Nephron (organoid): Measurements from ENCODE around the gene SMARCC1.
"Not testable (repeated sequence)": the region's sequence is repeated elsewhere in the genome, so short reads cannot be mapped to it uniquely, and the experiment has no call there.

ENCODE experiments used
- H3K27ac Mint-ChIP-seq, 3 experiments: 2 replicates each; pipeline ENCODE4 v1.8.0; 2020; ENCODE audit warnings: mixed read lengths in 3 of 3, mild to moderate bottlenecking in 2 of 3, moderate library complexity in 1 of 3
- H3K27me3 Mint-ChIP-seq: 2 replicates; pipeline ENCODE4 v1.8.0; 2021; ENCODE audit warnings: low read depth, mild to moderate bottlenecking, moderate library complexity, mixed read lengths
- H3K36me3 Mint-ChIP-seq: 2 replicates; pipeline ENCODE4 v1.8.0; 2020; ENCODE audit warnings: low read depth, mixed read lengths
- H3K4me1 Mint-ChIP-seq: 2 replicates; pipeline ENCODE4 v1.8.0; 2020; ENCODE audit warnings: mixed read lengths
- H3K4me3 Mint-ChIP-seq, 3 experiments: 2 replicates each; pipeline ENCODE4 v1.8.0; 2020; ENCODE audit warnings: mild to moderate bottlenecking in 3 of 3, mixed read lengths in 3 of 3, moderate library complexity in 2 of 3
- H3K9me3 Mint-ChIP-seq: 2 replicates; pipeline ENCODE4 v1.8.0; 2020; ENCODE audit warnings: mixed read lengths
- TF ChIP-seq, protein P1 (sequence below), 3 experiments: fragments of 200-600 bp; sonication (generic); IDR thresholded peaks; one replicate each; pipeline ENCODE4 v1.5.0; 2021; ENCODE audit warnings: antibody characterized with exemption in 3 of 3; ENCODE audit not compliant: unreplicated experiment in 3 of 3

The SMARCC1 gene

DNA sequence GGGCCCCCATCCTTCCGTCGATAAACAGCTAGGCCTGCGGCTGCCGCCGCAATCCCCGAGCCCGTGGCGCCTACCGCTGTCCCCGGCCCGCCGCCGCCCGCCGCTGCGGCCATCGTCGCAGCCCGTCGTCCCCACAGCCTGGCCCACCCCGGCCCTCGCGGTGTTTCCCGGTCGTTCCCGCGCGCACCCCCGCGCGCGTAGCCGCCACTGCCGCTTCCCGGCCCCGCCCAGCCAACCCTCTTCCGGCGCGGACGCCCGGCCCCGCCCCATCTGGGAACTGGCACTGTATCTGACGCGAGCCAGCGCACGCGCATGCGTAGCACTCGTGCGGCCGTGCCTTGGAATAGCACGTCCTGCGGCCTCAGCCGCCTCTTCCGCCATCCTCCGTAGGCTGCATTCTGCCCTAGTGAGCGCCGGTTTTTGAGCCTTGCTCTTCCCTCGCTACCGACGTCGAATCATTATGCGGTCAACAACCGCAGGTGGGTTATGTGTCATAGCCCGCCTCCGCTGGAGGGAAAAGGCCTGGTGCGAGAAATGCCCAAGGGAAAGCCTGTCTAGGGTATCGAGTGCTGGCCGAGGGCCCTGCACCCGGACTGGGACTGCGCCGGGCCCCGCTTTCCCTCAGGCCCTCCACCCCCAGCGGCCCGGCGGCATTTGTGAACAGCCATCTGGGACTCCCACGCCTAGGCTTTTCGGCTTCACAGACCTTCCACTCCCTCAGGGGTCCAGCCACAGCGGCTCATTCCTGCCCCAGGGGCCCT lies at the start of gene SMARCC1:
Gene SMARCC1, minus strand, starts transcription at position 209 of the 761 bp plus-strand sequence. Its CDS starts 96 bp downstream, at position 113.
- Mint-ChIP-seq H3K36me3 (no peaks in the 10 kb centered on the region), H3K4me1 (peaks cover 17% of the 10 kb centered on the region)

GRCh38 chr3:47829482-47829881 lies 47.8 kb upstream of the SMARCC1 start:
- peaks cover 21% of the 10 kb centered on the region for H3K4me1 Mint-ChIP-seq
- not testable (repeated sequence) for H3K9me3 Mint-ChIP-seq, H3K27ac Mint-ChIP-seq, H3K27me3 Mint-ChIP-seq, H3K4me3 Mint-ChIP-seq
- H3K36me3 Mint-ChIP-seq, result peaks cover 63% of the 10 kb centered on the region

More for the DNA sequence above, at the start of gene SMARCC1:
- Mint-ChIP-seq H3K27me3 (no peaks in the 10 kb centered on the region), H3K9me3 (no peaks in the 10 kb centered on the region), H3K27ac (peak within 1 kb of the TSS; percentile 98 to 99 (median 98)), H3K4me3 (peak within 1 kb of the TSS; percentile 96 to 99 (median 97))
- TF ChIP-seq, protein P1, sequence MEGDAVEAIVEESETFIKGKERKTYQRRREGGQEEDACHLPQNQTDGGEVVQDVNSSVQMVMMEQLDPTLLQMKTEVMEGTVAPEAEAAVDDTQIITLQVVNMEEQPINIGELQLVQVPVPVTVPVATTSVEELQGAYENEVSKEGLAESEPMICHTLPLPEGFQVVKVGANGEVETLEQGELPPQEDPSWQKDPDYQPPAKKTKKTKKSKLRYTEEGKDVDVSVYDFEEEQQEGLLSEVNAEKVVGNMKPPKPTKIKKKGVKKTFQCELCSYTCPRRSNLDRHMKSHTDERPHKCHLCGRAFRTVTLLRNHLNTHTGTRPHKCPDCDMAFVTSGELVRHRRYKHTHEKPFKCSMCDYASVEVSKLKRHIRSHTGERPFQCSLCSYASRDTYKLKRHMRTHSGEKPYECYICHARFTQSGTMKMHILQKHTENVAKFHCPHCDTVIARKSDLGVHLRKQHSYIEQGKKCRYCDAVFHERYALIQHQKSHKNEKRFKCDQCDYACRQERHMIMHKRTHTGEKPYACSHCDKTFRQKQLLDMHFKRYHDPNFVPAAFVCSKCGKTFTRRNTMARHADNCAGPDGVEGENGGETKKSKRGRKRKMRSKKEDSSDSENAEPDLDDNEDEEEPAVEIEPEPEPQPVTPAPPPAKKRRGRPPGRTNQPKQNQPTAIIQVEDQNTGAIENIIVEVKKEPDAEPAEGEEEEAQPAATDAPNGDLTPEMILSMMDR (IDR thresholded peaks at IDR 0.05; ENCODE audit: unreplicated experiment in 3 of 3), result no peak

- Mint-ChIP-seq H3K27ac (peak overlapping the region; percentile 59 to 97 (median 82)), H3K4me1 (peaks cover 23% of the 10 kb centered on the region), H3K36me3 (peaks cover 39% of the 10 kb centered on the region), H3K4me3 (peak overlapping the region; percentile 91 to 96 (median 94)), H3K9me3 (no peaks in the 10 kb centered on the region), H3K27me3 (no peaks in the 10 kb centered on the region)
- TF ChIP-seq, protein P1 (IDR thresholded peaks at IDR 0.05; ENCODE audit: unreplicated experiment in 3 of 3), result no peak
Measured at GRCh38 chr3:47825590-47825989, 43.9 kb upstream of the SMARCC1 start.

DNA sequence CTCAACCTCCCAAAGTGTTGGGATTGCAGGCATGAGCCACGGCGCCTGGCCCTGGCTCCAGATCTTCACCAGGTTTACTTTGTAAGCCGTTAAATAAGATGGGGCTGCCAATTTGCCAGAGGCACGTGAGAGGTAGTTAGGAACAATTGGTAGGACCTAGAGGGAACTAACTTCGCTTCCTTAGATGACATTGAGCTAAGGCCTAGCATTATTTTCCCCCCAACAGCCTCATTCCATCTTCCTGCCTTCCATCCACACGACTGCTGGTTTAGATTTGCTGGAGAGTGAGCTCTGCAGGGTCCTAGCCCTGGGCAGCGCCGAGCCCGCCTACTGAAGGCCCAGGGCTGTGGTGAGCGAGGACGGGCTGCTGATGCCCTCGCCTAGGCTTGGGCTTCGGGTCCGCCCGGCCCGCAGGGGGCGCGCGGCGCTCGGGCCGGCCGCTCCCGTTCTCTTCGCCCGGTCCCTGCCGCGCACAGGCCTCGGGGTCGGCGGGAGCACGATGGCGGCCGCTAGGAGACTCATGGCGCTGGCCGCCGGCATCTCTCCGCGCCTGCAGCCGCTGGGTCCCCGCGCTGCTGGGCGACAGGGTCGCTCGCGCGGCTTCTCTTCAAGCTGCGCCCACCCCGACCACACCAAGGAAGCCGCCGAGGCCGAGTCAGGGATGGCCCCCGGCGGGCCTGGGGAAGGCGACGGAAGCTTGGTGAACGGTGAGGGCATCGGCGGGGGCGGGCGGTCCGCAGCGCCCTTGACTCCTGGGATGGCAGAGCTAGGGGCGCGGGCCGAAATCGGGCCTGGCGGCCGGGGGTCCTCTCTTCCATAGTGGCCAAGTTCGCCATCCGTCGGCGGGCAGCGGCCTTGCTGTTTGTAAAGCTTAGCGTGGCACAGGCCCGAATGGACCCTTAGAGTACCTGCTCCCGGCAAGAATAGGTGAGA lies 43.1 kb upstream of the SMARCC1 start:
- Mint-ChIP-seq H3K9me3 (no peaks in the 10 kb centered on the region), H3K27ac (peak overlapping the region; percentile 82 to 97 (median 84)), H3K27me3 (no peaks in the 10 kb centered on the region), H3K4me1 (peaks cover 23% of the 10 kb centered on the region), H3K36me3 (peaks cover 42% of the 10 kb centered on the region), H3K4me3 (peak overlapping the region; percentile 91 to 96 (median 94))
- TF ChIP-seq, protein P1 (IDR thresholded peaks at IDR 0.05; ENCODE audit: unreplicated experiment in 3 of 3), result peak; percentile 78 to 94 (median 80)

DNA sequence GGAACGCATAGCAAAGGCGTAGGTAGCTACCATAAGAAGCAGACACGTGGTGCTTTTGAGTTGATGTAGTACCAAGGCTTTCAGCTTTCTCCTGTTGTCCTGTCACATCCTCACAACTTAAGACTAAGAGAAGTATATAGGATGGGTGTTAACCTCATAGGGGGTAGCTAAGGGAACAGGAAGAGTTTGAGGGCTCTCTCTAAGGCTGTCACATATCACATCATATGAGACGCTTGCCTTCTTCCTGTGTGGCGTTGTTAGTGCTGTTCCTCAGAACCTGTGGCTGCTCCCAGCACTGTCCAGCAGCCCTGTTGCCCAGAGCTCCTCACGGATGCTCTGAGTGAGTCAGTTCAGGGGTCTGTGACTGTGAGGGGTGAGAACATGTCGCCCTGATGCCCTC lies 35.9 kb upstream of the SMARCC1 start:
- H3K36me3 Mint-ChIP-seq, result peaks cover 43% of the 10 kb centered on the region

More for the DNA sequence above, 35.9 kb upstream of the SMARCC1 start:
- no peak overlapping the region for H3K4me3 Mint-ChIP-seq
- no peak overlapping the region for H3K27ac Mint-ChIP-seq
- H3K9me3 Mint-ChIP-seq, result no peaks in the 10 kb centered on the region
- H3K4me1 Mint-ChIP-seq, result no peaks in the 10 kb centered on the region
- H3K27me3 Mint-ChIP-seq, result no peaks in the 10 kb centered on the region
- TF ChIP-seq, protein P1 (IDR thresholded peaks at IDR 0.05; ENCODE audit: unreplicated experiment in 3 of 3), result no peak
